SU-DHL-6 (cell line): ENCODE measurements around the gene SMPDL3B.

Experiments
- CTCF ChIP-seq: fragments of 200-600 bp; sonication (generic); IDR thresholded peaks from one replicate; pipeline ENCODE4 v1.5.1; 2017; ENCODE audit warnings: antibody characterized with exemption, mild to moderate bottlenecking, low read length, moderate library complexity; ENCODE audit not compliant: insufficient read depth, poor library complexity, severe bottlenecking
- EZH2phosphoT487 ChIP-seq: fragments of 200-600 bp; sonication (generic), shearing (Covaris generic); conservative IDR thresholded peaks from 2 replicates; pipeline ENCODE4 v1.6.1; 2018; ENCODE audit warnings: mild to moderate bottlenecking, antibody characterized with exemption, low read length, moderate library complexity, mixed read lengths

GRCh38 chr1:28002600-28002999 lies 67.8 kb downstream of the SMPDL3B start:
- TF ChIP-seq CTCF (no peak), EZH2phosphoT487 (no peak)
